ENCODE results near the gene OBSCN. TPM values are rescaled to one million over a fixed set of nuclear protein-coding genes. Genes with fewer than 3 reads are reported as not detected.

OBSCN gene
- total RNA-seq, 1 experiment from 2014 or later, result 10.5 TPM

GRCh38 chr1:228276174-228276831, 68.5 kb downstream of the OBSCN start:
- in situ Hi-C loops (cut with HindIII; ENCODE audit: low pct_unique_long_range_greater_than_20kb, low sequenced_read_pairs), result no loop called here
- CTCF ChIA-PET, result no interaction called here

DNA sequence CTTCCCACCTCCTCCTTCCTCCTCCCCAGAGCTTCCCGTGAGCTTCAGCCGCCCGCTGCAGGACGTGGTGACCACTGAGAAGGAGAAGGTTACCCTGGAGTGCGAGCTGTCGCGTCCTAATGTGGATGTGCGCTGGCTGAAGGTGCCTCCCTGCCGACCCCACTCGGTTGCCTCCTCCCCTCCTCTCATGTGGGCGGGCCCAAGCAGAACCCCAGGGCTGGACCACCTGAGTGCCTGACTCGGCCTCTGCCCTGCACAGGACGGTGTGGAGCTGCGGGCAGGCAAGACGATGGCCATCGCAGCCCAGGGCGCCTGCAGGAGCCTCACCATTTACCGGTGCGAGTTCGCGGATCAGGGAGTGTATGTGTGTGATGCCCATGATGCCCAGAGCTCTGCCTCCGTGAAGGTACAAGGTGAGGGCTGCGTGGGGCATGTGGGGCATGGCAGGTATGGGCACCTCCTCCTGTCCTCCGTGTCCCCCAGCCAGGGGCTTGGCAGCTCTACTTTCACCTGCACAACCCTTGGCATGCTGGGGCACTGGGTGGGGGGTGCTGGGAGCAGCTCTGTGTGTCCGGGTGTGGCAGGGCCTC, 69.2 kb downstream of the OBSCN start:
- no peaks in the 10 kb centered on the region for H3K4me1 ChIP-seq (ENCODE audit: control insufficient read depth, insufficient read depth, low read length)
- ChIA-PET POLR2A (no interaction called here), CTCF (no interaction called here)
- H3K36me3 ChIP-seq (ENCODE audit: control insufficient read depth, insufficient read depth, low read length), result no peaks in the 10 kb centered on the region
- ATAC-seq (no peak), DNase-seq (ENCODE audit: low read depth, low spot score) (no peak)
- in situ Hi-C loops (cut with HindIII; ENCODE audit: low pct_unique_long_range_greater_than_20kb, low sequenced_read_pairs), result no loop called here
- H3K27ac ChIP-seq (ENCODE audit: low read length), result no peak overlapping the region
- H3K27me3 ChIP-seq (ENCODE audit: control insufficient read depth, insufficient read depth, low read length), result no peaks in the 10 kb centered on the region
- H3K4me3 ChIP-seq (ENCODE audit: low read depth in 2 of 2, low read length in 2 of 2), result no peak overlapping the region
- TF ChIP-seq TCF7L2 (IDR thresholded peaks at IDR 0.05; ENCODE audit: low read depth, low read length) (no peak), POLR2AphosphoS5 (IDR thresholded peaks at IDR 0.05; ENCODE audit: low read depth, low read length) (no peak), CTCF (IDR thresholded peaks at IDR 0.05) (no peak), SIN3A (IDR thresholded peaks at IDR 0.05; ENCODE audit: borderline replicate concordance, insufficient read depth, low read depth, low read length) (no peak)
- TF ChIP-seq, protein P1, sequence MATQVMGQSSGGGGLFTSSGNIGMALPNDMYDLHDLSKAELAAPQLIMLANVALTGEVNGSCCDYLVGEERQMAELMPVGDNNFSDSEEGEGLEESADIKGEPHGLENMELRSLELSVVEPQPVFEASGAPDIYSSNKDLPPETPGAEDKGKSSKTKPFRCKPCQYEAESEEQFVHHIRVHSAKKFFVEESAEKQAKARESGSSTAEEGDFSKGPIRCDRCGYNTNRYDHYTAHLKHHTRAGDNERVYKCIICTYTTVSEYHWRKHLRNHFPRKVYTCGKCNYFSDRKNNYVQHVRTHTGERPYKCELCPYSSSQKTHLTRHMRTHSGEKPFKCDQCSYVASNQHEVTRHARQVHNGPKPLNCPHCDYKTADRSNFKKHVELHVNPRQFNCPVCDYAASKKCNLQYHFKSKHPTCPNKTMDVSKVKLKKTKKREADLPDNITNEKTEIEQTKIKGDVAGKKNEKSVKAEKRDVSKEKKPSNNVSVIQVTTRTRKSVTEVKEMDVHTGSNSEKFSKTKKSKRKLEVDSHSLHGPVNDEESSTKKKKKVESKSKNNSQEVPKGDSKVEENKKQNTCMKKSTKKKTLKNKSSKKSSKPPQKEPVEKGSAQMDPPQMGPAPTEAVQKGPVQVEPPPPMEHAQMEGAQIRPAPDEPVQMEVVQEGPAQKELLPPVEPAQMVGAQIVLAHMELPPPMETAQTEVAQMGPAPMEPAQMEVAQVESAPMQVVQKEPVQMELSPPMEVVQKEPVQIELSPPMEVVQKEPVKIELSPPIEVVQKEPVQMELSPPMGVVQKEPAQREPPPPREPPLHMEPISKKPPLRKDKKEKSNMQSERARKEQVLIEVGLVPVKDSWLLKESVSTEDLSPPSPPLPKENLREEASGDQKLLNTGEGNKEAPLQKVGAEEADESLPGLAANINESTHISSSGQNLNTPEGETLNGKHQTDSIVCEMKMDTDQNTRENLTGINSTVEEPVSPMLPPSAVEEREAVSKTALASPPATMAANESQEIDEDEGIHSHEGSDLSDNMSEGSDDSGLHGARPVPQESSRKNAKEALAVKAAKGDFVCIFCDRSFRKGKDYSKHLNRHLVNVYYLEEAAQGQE (IDR thresholded peaks at IDR 0.05; ENCODE audit: insufficient read depth in 1 of 2, low read depth in 2 of 2, low read length in 1 of 2), result no peak
- H3K9me3 ChIP-seq (ENCODE audit: control insufficient read depth, insufficient read depth, low read depth, low read length), result no peaks in the 10 kb centered on the region
- TSS peak; percentile 78 for BruUV-seq (replicated peaks)
- intact Hi-C loops (cut with micrococcal nuclease; ENCODE audit: unreplicated experiment), result no loop called here

More at GRCh38 chr1:228276174-228276831, 68.5 kb downstream of the OBSCN start:
- H3K9me3 ChIP-seq (ENCODE audit: control insufficient read depth, insufficient read depth, low read depth, low read length), result no peaks in the 10 kb centered on the region
- no peaks in the 10 kb centered on the region for H3K36me3 ChIP-seq (ENCODE audit: control insufficient read depth, insufficient read depth, low read length)
- H3K27ac ChIP-seq (ENCODE audit: low read length), result no peak overlapping the region
- peak overlapping the region in 1 of 2 experiments; percentile 43; a peak in 1 of 4 replicates for H3K4me3 ChIP-seq (ENCODE audit: low read depth in 2 of 2, low read length in 2 of 2)
- H3K27me3 ChIP-seq (ENCODE audit: control insufficient read depth, insufficient read depth, low read length), result no peaks in the 10 kb centered on the region
- BruUV-seq (replicated peaks), result no TSS peak
- POLR2A ChIA-PET, result no interaction called here
- ATAC-seq, result no peak
- H3K4me1 ChIP-seq (ENCODE audit: control insufficient read depth, insufficient read depth, low read length), result no peaks in the 10 kb centered on the region
- intact Hi-C loops (cut with micrococcal nuclease; ENCODE audit: unreplicated experiment), result no loop called here
- TF ChIP-seq POLR2AphosphoS5 (IDR thresholded peaks at IDR 0.05; ENCODE audit: low read depth, low read length) (no peak), CTCF (IDR thresholded peaks at IDR 0.05) (no peak), SIN3A (IDR thresholded peaks at IDR 0.05; ENCODE audit: borderline replicate concordance, insufficient read depth, low read depth, low read length) (no peak), TCF7L2 (IDR thresholded peaks at IDR 0.05; ENCODE audit: low read depth, low read length) (no peak)
- TF ChIP-seq, protein P1 (IDR thresholded peaks at IDR 0.05; ENCODE audit: insufficient read depth in 1 of 2, low read depth in 2 of 2, low read length in 1 of 2), result no peak
- DNase-seq (ENCODE audit: low read depth, low spot score), result no peak
